ENCODE data around the gene SPDYE18.
"Not testable (repeated sequence)": the region's sequence is repeated elsewhere in the genome, so short reads cannot be mapped to it uniquely, and the experiment has no call there.

Gene SPDYE18, protein sequence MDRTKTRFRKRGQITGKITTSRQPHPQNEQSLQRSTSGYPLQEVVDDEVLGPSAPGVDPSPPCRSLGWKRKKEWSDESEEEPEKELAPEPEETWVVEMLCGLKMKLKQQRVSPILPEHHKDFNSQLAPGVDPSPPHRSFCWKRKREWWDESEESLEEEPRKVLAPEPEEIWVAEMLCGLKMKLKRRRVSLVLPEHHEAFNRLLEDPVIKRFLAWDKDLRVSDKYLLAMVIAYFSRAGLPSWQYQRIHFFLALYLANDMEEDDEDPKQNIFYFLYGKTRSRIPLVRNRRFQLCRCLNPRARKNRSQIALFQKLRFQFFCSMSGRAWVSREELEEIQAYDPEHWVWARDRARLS

DNA sequence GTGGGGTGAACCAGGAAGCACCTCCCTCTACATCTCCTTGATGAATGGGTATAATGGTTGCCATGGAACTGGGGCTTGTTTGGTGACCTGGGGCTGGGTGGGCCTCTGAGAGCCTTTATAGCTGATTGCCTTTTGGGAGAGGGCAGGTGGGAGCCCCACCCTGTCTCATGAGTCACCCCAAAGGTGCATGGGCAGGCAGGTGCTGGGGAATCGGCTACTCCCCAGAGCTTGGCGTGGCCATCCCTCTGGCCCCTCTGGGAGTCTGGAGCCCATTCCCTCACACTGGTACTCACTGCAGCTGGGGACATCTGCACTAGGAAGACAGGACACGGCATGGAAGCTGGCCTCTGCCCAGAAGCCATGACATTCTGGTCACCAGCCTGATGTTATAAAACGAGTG is at the start of gene SPDYE18:
Gene SPDYE18 (minus strand): TSS at position 2 of the 400 bp plus-strand sequence. CDS start 2,046 bp downstream, outside the sequence.
- DNase-seq, result not testable (repeated sequence)

DNA sequence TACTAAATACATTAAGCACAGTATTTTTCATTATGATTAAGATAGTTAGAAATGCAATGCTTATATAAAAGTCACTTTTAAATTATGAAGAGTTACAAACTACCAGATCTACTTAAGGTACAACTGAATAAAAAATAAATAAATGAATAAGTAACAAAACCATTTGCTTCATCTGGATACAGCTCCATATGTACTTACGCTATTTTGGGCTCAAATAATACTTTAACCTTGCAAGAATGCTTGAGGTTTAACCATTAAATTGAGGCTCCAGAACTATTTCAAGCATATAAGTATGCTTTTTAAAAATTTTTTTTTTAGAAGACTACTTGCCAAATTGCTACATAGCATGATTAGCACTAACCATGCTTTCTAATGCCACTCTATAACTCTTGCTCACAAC is 46.0 kb upstream of the SPDYE18 start:
- DNase-seq, result not testable (repeated sequence)

DNA sequence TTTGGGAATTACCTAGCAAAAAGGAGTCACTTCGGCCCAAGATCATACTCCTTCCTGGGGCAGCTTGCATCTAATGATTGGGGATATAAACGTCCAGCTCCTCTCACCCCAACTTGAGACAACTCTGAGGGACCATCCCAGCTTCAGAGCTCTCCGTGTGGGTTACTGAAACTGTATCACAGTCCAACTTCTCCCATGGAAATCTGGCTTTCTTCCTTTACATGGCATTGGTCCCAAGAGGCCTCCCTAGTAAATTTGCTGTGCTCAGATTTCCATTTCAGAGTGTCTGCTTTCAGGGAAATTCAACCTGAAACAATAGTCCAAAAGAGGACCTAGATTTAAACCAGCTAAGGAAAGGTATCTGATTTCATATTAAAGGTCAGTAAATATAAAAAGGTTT is 45.3 kb upstream of the SPDYE18 start:
- DNase-seq, result not testable (repeated sequence)

DNA sequence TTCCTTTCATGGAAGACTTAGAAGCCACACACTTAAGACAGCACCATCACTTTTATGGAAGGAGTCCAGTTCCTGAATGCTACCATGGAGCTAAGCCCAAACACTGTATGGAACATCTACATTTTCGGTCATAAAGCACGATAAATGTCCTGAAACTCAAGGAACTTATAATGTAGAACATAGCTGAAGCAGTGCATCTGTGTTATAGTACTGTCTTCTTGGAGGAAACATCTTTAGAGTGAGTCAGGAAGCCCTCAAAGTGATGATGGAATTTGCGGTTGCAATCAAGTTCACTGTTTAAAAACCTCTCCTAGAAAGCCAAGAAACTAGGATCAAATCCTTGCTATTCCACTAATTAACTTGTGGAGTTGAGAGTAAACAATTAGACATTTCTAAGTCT is 43.5 kb upstream of the SPDYE18 start:
- DNase-seq, result not testable (repeated sequence)

DNA sequence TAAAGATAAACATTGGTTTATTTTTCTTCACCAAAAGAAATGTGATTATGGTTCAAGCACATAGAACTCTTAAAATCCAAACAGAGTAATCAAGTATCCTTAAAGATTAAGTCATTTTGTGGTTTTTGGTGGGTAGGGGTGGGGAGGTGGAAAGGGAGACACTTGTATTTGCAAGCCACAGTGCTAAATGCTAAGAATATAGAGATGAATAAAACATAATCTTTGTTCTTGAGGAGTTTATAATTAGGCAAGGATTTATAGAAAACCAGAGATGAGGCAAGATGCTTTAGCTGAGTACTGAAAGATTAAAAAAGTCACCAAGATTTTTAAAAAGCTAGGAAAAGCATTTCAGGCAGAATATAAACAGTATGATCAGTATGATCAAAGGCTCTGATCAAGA is 40.3 kb upstream of the SPDYE18 start:
- DNase-seq, result not testable (repeated sequence)

DNA sequence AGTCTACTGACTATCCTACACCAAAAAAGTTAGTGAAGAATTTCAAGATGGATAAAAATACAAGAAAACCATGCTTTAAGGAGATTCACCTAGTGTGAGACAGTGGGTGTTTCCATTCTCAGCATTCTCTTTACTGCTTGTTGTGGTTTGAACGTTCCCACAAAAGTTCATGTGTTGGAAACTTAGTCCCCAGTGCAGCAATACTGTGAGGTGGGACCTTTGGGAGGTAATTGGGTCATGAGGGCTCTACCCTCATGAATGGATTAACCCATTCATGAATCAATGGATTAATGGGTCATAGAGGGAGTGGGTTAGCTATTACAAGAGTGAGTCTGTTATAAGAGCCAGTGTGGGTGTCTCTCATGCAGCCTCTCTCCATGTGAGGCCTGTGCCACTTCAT is 38.8 kb upstream of the SPDYE18 start:
- not testable (repeated sequence) for DNase-seq

DNA sequence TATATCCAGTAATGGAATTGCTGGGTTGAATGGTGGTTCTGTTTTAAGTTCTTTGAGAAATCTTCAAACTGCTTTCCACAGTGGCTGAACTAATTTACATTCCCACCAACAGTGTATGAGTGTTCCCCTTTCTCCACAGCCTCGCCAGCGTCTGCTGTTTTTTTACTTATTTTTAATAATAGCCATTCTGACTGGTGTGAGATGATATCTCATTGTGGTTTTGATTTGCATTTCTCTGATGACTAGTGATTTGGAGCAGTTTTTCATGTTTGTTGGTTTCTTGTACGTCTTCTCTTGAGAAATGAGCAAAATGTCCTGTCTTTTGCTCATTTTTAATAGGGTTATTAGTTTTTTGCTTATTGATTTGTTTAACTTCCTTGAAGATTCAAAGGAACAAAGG is 38.1 kb upstream of the SPDYE18 start:
- DNase-seq, result not testable (repeated sequence)

DNA sequence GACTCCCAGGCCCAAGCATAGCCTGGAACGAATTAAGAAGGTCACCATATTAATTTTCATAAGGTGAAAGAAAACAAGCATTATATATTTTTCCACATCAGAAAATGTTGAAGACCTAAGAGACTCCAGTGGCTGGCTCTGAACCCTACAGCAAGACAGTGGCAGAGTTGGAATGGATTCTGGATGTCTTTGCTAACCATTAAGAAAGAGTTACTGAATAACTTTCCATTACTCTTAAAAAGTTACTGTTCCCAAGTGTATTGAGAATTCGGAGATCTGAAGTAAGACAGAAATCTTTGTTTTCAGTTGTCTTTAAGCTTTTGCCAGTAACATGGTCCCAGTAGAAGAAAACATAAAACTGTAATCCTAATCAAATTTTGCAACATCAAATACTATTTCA is 29.9 kb upstream of the SPDYE18 start:
- DNase-seq, result not testable (repeated sequence)

DNA sequence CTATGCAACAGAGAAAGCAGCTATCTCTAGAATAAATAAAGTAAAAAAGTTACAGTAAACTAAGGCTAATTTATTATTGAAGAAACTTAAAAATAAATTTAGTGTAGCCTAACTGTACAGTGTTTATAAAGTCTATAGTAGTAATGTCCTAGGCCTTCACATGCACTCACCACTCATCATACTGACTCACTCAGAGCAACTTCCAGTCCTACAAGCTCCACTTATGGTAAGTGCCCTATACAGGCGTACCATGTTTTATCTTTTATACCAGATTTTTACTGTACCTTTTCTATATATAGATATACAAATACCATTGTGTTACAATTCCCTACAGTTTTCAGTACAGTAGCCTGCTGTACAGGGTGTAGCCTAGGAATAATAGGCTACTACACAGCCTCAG is 19.8 kb upstream of the SPDYE18 start:
- not testable (repeated sequence) for DNase-seq

DNA sequence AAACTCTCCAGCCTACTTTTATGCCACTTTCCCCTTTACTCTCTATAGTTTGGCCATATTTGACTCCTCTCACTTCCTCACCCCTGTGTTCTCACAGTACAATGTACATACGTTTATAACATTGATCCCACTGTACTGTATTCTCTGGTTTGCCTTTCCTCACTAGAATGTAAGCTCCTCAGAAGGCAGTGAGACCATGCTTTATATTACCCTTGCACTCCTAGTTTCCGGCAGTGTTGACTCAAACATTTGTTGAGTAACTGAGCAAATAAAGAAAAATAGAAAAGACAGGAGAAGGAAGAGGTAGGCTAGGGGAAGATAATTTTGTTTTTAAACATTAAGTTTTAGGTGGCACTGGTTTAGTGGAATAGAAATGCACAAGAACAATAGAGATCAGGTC is 17.9 kb upstream of the SPDYE18 start:
- not testable (repeated sequence) for DNase-seq

DNA sequence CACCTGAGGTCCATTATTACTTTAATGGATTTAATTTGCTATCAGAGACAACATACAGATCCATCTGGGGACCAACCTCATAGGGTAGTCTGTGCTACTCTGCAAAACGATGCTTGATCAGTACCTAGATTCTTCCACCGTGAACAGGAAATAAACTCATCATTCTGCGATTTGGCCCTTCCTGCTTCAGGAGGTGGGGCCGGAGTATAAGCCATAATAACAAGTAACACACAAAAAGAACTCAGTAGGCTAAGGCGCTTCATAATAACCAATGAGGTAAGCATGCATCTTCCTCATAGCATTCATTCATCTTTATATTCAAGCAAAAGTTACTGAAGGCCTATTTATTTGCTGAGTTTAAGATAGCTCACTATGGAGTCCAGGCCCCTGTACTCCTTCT is 17.3 kb upstream of the SPDYE18 start:
- not testable (repeated sequence) for DNase-seq

DNA sequence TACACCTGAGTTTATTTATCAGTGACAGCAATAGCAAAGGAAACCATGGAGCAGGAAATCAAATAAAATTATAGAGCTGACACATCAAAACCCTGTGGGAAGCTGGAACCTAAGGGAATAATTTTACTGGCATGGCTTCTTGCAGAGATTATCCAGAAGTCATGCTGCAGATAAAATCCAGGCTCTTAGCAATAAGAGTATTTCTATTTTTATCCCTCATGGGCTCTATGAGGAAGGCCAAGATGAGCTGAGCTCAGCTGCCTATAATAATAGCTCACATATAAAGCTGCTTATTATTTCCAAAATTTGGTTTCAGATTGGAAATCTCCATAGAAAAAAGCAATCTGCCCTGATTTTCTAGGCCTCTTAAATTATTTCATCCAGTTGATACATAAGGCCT is 16.8 kb upstream of the SPDYE18 start:
- not testable (repeated sequence) for DNase-seq

DNA sequence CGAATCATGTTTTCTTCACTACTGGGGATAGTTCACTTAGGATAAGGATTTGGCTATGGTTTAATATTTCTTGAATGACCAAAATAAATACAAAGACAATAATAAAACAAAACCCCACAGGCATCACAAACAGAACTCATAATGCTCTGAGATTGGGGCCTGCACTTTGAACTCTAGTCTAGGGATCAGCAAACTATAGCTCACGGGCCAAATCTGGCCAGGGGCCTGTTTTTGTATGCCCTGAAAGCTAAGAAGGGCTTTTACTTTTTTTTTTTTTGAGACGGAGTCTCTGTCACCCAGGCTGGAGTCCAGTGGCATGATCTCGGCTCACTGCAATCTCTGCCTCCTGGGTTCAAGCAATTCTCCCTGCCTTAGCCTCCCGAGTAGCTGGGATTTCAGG is 14.7 kb upstream of the SPDYE18 start:
- not testable (repeated sequence) for DNase-seq

DNA sequence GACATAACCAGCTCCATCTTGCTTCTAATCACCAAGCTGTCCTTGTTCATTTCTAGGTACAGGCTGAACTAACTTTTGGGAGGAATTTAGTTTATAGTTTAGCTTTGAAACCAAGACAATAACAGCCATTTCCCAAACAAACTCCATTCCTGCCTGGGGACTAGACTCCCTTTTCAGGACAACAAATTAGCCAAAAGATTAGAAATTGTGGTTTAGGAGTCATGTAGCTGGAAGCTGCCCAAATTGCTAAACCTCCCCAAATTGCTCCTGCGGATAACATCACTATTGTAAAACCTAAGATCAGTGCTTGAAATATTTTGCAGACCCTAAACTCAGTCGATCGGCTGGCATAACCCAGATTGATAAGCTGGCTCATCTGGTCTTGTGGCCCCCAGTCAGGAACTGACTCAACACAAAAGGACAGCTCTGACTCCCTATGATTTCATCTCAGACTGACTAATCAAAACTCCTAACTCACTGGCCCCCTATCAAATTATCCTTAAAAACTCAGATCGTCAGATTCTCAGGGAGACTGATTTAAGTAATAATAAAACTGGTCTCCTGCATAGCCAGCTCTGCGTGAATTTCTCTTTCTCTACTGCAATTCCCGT is 12.5 kb upstream of the SPDYE18 start:
- not testable (repeated sequence) for DNase-seq

DNA sequence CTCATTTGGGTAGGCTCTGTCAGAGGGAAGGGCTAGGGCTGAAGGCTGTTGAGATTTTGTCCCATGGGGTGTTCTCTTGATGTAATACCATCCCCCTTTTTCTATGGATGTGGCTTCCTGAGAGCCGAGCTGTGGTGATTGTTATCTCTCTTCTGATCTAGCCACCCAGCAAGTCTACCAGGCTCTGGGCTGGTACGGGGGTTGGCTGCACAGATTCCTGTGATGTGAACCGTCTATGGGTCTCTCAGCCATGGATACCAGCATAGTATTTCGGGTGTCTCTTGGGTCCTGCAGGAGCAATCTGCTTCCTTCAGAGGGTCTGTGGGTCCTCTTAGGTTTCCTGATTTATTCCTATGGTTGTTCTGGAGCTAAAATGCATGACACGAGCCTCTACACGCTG is 8.8 kb upstream of the SPDYE18 start:
- DNase-seq, result not testable (repeated sequence)

DNA sequence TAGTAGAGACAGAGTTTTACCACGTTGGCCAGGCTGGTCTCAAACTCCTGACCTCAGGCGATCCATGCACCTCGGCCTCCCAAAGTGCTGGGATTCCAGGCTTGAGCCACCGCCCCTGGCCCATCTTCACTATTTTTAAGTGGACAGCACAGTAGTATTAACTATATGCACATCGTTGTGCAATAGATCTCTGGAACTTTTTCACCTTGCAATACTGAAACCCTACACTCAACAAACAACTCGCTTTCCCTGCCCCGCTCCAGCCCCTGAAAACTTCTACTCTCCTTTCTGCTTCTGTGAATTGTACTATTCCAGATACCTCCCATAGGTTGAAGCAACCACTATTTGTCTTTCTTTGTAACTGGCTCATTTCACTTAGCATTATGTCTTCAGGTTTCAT is 3.5 kb upstream of the SPDYE18 start:
- not testable (repeated sequence) for DNase-seq

DNA sequence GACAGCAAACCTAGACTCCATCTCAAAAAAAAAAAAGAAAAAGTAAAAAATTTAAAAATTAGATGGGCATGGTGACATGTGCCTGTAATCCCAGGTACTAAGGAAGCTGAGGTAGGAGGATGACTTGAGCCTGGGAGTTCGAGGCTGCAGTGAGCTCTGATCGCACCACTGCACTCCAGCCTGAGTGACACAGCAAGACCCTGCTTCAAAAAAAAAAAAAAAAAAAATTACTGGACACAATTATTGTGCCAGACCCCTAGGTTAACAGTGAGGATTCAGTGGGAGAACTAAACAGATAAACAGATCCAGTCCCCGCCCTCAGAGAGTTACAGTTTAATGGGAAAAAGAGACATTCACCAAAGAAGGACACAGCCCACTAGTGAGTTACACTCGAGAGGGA is 1.4 kb upstream of the SPDYE18 start:
- not testable (repeated sequence) for DNase-seq

DNA sequence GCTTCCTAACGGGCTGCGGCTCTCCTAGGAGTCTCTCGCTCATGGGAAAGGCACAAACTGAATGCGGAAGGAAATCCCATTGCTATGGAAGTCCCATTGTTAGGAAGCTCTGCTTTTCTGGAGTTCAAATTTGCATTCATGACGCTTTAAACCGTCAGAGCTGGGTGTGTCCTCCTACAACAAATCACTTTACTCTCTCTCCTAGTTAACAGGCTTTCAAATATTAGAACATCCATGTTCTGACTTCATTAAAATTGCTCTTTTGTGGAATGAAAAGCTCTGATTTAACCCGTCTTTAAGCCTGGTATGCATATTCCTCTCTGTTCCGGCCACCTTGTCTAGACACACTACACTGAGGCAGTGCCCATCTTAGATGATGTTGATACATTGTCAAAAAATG is 30.1 kb downstream of the SPDYE18 start, which contains the start of gene SPDYE17:
Gene SPDYE17 (minus strand): TSS at position 101 of the 400 bp plus-strand sequence. CDS start 1,791 bp downstream, outside the sequence.
- not testable (repeated sequence) for DNase-seq

DNA sequence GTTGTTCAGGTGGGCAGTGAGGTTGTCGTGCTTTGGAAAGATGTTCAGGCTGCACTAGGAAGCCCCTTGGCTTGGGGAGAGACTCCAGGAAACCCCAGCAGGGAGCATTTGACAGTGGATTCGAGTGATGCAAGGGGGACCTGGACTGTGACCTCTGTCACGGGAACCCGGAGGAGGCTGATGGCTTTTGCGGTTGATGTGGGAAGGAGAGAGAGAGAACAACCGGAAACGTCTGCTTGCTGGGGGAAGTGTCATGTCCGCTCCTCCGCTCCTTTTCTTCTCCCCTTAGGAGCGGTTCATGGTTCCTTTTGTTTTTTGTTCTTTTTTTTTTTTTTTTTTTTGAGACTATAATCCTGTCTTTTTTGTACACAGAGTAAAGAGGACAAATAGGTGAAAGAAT is 36.0 kb downstream of the SPDYE18 start:
- DNase-seq, result not testable (repeated sequence)

DNA sequence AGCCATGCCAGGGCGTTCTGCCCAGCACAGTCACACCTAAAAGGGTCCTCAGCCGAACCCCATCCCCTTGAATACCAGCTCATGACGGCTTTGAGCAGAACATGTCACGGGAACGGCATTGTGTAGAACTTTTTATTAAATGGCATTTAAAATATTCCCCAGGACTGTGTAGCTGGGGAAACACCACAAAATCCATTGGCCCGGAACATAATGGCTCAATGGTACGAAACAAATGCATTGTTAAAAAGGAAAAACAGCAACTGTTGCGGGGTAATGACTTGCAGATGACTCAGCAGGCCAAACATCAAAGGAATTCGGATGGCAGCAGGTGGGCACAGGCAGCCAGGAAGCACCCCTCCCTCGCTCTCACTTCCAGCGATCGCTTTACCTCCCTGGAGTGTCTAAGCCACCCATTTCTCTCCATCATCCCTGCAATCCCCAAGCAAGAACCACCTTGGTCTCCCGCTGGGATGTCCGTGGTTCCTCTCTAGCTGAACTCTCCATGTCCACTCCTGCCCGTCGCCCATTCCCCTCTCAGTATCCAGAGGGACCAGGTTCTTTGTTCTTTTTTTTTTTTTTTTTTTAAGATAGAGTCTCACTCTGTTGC is 52.2 kb downstream of the SPDYE18 start:
- not testable (repeated sequence) for DNase-seq

DNA sequence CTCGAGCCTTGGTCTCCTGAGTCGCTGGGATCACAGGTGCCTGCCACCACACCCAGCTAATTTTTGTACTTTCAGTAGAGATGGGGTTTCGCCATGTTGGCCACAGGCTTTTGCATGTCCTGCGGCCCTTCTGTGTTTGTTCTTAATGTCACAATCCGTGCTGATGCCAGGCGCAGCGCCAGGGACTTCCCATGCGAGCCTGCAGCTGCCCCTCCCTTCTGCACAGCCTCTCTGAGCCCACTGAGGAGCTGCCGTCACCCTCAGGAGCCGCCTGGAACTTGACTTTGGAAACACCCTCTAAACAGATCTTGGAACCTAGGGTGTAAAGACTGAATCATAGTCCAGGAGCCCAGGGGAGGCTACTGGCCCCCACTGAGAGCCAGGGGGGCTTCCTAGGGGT is 54.4 kb downstream of the SPDYE18 start:
- not testable (repeated sequence) for DNase-seq

DNA sequence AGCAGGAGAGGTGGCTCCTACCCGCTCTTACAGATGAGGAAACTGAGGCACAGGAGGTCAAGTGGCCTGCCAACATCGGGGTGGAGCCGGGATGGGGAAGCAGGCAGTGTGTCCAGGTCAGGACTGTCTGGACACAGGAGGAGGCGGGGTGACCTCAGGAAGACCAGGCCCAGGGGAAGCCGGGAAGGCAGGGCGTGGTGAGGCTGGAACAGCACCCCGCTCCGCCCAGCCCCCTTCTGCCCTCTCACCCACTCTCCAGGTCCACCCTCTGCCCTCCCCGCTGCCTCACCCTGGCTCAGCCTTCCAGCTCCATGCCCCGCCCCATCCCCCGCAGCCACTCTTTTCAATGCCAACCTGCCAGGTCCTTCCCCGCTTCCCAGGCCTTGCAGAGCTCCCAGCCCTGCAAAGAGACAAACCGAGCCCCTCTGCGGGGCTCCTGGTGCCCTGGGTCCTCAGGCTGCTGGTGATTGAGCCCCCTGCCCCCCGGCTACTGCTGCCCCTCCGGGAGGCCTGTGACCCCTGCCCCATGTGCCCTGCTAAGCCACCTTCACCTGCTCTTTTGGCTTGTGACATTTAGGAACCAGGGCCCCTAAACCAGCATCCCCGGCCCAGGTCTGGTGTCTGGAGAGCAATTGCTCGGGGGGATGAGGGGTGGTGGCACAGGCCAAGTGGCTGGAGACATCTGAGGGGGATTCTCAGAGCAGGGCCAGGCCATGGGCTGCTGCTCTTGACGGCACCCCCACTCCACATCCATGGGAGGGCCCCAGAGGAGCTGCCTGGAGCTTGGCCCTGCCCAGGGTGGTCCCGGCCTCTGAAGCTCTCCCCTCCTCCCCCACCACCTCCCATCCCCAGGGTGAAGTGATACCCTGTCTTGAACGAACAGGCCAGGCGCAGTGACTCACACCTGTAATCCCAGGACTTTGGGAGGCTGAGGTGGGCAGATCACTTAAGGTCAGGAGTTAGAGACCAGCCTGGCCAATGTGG is 55.9 kb downstream of the SPDYE18 start:
- DNase-seq, result not testable (repeated sequence)

Data from CD4-positive, alpha-beta T cell treated with Interleukin-21 for 1 hour (primary cell).